ENCODE measurements around the gene DSCAML1. TPM values are rescaled to one million over a fixed set of nuclear protein-coding genes. Genes with fewer than 3 reads are reported as not detected.

DSCAML1 gene
- total and polyA plus RNA-seq, 10 of the 15 experiments (the other 5 are each of a cell fraction or from before 2014, with no cell fraction given): 0.03 to 0.18 (median 0.06) TPM; not detected in 1

DNA sequence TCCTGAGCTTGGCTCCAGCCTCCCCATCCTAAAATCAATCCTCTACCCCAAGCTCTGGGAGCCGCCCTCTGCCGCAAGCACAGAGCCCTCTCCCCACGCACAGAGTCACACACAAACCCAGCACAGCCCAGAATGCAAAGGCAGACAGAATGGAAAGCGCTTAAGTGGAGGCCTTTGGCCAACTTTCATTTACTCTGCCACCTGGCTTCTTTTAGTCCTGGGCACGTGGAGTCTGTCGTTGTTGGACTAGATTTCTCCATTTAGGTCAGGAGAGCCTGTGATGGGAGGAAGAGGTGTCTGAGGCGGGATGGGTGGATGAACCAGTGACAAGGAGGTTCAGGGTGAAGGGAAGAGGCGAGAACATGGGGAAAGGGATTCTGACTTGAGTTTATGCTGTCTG, 191.7 kb downstream of the DSCAML1 start:
- RAD21 ChIA-PET (ENCODE audit: unreplicated experiment): interaction anchor here (1.0 to 1.2 kb wide), 3 partner anchors 20 to 204 kb away, joined by 5 to 6 read pairs (median 5); no protein-coding TSS in a partner anchor
- H3K4me1 ChIP-seq (ENCODE audit: control insufficient read depth, insufficient read depth, low read length): peaks cover 28% of the 10 kb centered on the region
- ATAC-seq (no peak), FAIRE-seq (no peak), DNase-seq (ENCODE audit: low read depth, low spot score) (no peak)
- H3K27ac ChIP-seq (ENCODE audit: control insufficient read depth, insufficient read depth): no peak overlapping the region
- no peaks in the 10 kb centered on the region for H3K9me3 ChIP-seq (replicated peaks; ENCODE audit: control insufficient read depth, insufficient read depth, low read length)
- no peaks in the 10 kb centered on the region; a peak in 1 of 4 replicates for H3K27me3 ChIP-seq (replicated peaks in 1 of 2; ENCODE audit: control insufficient read depth in 2 of 2, insufficient read depth in 2 of 2, low read length in 1 of 2)
- CTCF ChIA-PET: interaction anchor here (0.9 to 3.2 kb wide), 3 partner anchors 15 to 179 kb away, joined by 4 to 29 read pairs (median 8); no protein-coding TSS in a partner anchor
- SMC1A ChIA-PET (ENCODE audit: uncharacterized antibody, unreplicated experiment): interaction anchor here (0.9 to 1.7 kb wide), 2 partner anchors 12 to 16 kb away, joined by 3 to 7 read pairs; no protein-coding TSS in a partner anchor
- no peak for TF ChIP-seq RBBP5 (conservative IDR thresholded peaks at IDR 0.05)
- no peak for TF ChIP-seq KDM1A (IDR thresholded peaks at IDR 0.05; ENCODE audit: borderline replicate concordance)
- no peak for TF ChIP-seq MYB (IDR thresholded peaks at IDR 0.05; ENCODE audit: borderline replicate concordance, low read depth, low read length)
- TF ChIP-seq FOS (IDR thresholded peaks at IDR 0.05; ENCODE audit: borderline replicate concordance, extremely low read depth, insufficient read length): no peak
- no peak for TF ChIP-seq SIX5 (IDR thresholded peaks at IDR 0.05; ENCODE audit: low read depth, low read length, severe bottlenecking)
- TF ChIP-seq JUNB (IDR thresholded peaks at IDR 0.05): no peak
- no peak for TF ChIP-seq POU2F2 (IDR thresholded peaks at IDR 0.05; ENCODE audit: borderline replicate concordance, low read depth, low read length)
- TF ChIP-seq JUND (IDR thresholded peaks at IDR 0.05; ENCODE audit: low read depth, low read length): no peak
- no peak for TF ChIP-seq HCFC1 (IDR thresholded peaks at IDR 0.05; ENCODE audit: low read length)
- no peak for TF ChIP-seq CBFB (IDR thresholded peaks at IDR 0.05; ENCODE audit: low read depth)
- H3K79me2 ChIP-seq (ENCODE audit: control insufficient read depth, insufficient read depth, low read length): no peaks in the 10 kb centered on the region
- H3K36me3 ChIP-seq (ENCODE audit: control insufficient read depth in 2 of 2, insufficient read depth in 2 of 2, low read length in 1 of 2): no peaks in the 10 kb centered on the region
- BruUV-seq (replicated peaks): no TSS peak
- intact Hi-C loops (cut with micrococcal nuclease; ENCODE audit: unreplicated experiment) (loop anchor here (5.0 kb wide), 1 partner anchor 212 kb away; no protein-coding TSS in a partner anchor), in situ Hi-C loops (cut with MboI) (no loop called here)
- no peak overlapping the region for H3K4me3 ChIP-seq
- no peak overlapping the region for H2AFZ ChIP-seq (ENCODE audit: control insufficient read depth, low read depth, low read length)
- H3K4me2 ChIP-seq (ENCODE audit: control insufficient read depth, insufficient read depth): no peak overlapping the region
- no peaks in the 10 kb centered on the region for H4K20me1 ChIP-seq (ENCODE audit: control insufficient read depth, insufficient read depth)
- POLR2A ChIA-PET: interaction anchor here (1.1 kb wide), 1 partner anchor 19 kb away, joined by 5 read pairs; no protein-coding TSS in a partner anchor
- no peak overlapping the region for H3K9ac ChIP-seq (ENCODE audit: control insufficient read depth, insufficient read depth, low read length)
- 66% methylated on average over 8 of the region's 8 CpGs for WGBS (ENCODE audit: insufficient coverage, insufficient replicate concordance, low lambda C conversion rate, missing lambda C conversion rate)

All from GM12878 (cell line).